Activated B cell treated with CpG ODN at 0.5 μM for 24 hours (primary cell): ENCODE data around the gene UBP1. TPM values are rescaled to one million over a fixed set of nuclear protein-coding genes. Genes with fewer than 3 reads are reported as not detected.
A peak's percentile ranks its signal among the peaks of the same experiment; 100 is the strongest.

Experiments used
- ATAC-seq: fragments of 200-7000 bp; cut with Tn5 transposase; one replicate; pipeline ENCODE4 v1.10.0; 2021; ENCODE audit warnings: low read depth, mild to moderate bottlenecking, moderate library complexity
- CTCF ChIA-PET: fragments of 350-600 bp; sonication (Branson Sonifier 250); formaldehyde crosslinking; loops from one replicate; lab custom pipeline; 2021; ENCODE audit warnings: antibody characterized with exemption; lab: Charles Lee
- POLR2A ChIA-PET: fragments of 350-600 bp; sonication (Branson Sonifier 250); formaldehyde crosslinking; loops from one replicate; lab custom pipeline; 2021; ENCODE audit warnings: antibody characterized with exemption; lab: Charles Lee
- DNase-seq: peaks from one replicate; pipeline ENCODE4 v3.0.0; 2022
- H3K27ac Mint-ChIP-seq: one replicate; pipeline ENCODE4 v1.8.0; 2020; ENCODE audit warnings: mixed read lengths
- H3K27me3 Mint-ChIP-seq: one replicate; pipeline ENCODE4 v1.8.0; 2021; ENCODE audit warnings: mixed read lengths
- H3K36me3 Mint-ChIP-seq: one replicate; pipeline ENCODE4 v1.8.0; 2021; ENCODE audit warnings: low read depth, mixed read lengths
- H3K4me1 Mint-ChIP-seq: one replicate; pipeline ENCODE4 v1.8.0; 2021; ENCODE audit warnings: mixed read lengths
- H3K4me3 Mint-ChIP-seq: one replicate; pipeline ENCODE4 v1.8.0; 2020; ENCODE audit warnings: mild to moderate bottlenecking, mixed read lengths
- H3K9me3 Mint-ChIP-seq: one replicate; pipeline ENCODE4 v1.8.0; 2020; ENCODE audit warnings: mixed read lengths
- CTCF ChIP-seq: fragments of 200-600 bp; IDR thresholded peaks from one replicate; pipeline ENCODE4 v1.8.0; 2022; ENCODE audit warnings: antibody characterized with exemption, mild to moderate bottlenecking
- intact Hi-C: fragments of 100-400 bp; cut with micrococcal nuclease; formaldehyde crosslinking; loops from one replicate; pipeline ENCODE4 v1.15.1; 2024
- total RNA-seq: library from RNA; stranded (reverse); gene quantifications from 2 replicates; pipeline ENCODE4 v1.2.3, GENCODE V29; 2022

Gene UBP1
- total RNA-seq, 1 donor from 2014 or later = 68.6 TPM

GRCh38 chr3:33441225-33441976 lies 1.2 kb upstream of the UBP1 start:
- H3K9me3 Mint-ChIP-seq = no peaks in the 10 kb centered on the region
- peaks cover 10% of the 10 kb centered on the region for H3K36me3 Mint-ChIP-seq
- ChIA-PET POLR2A (interaction anchor here (0.7 to 2.5 kb wide), 13 partner anchors 9 to 1909 kb away, joined by 3 to 30 read pairs (median 4); partner anchors contain the start of genes GLB1, PDCD6IP, STT3B and TMPPE), CTCF (no interaction called here)
- intact Hi-C loops = loop anchor here (5.0 to 10.0 kb wide), 2 partner anchors 136 to 1337 kb away; partner anchors contain the start of gene GPD1L
- peaks cover 41% of the 10 kb centered on the region for H3K4me1 Mint-ChIP-seq
- no peaks in the 10 kb centered on the region for H3K27me3 Mint-ChIP-seq
- H3K4me3 Mint-ChIP-seq = peak overlapping the region; percentile 100
- TF ChIP-seq CTCF = no peak
- DNase-seq (no peak), ATAC-seq (peak; percentile 0)
- peak overlapping the region; percentile 100 for H3K27ac Mint-ChIP-seq

- Mint-ChIP-seq H3K9me3 (no peaks in the 10 kb centered on the region), H3K4me1 (peaks cover 52% of the 10 kb centered on the region), H3K27ac (peak overlapping the region; percentile 100), H3K27me3 (no peaks in the 10 kb centered on the region), H3K36me3 (peaks cover 10% of the 10 kb centered on the region), H3K4me3 (peak overlapping the region; percentile 100)
- POLR2A ChIA-PET = interaction anchor here (1.2 to 2.5 kb wide), 8 partner anchors 8 to 1907 kb away, joined by 3 to 30 read pairs (median 7); partner anchors contain the start of genes CLASP2, PDCD6IP and STT3B
- DNase-seq = peak; percentile 55
- CTCF ChIA-PET = interaction anchor here (1.6 kb wide), 1 partner anchor 309 kb away, joined by 4 read pairs; no protein-coding TSS in a partner anchor
- intact Hi-C loops = loop anchor here (1.0 to 10.0 kb wide), 11 partner anchors 19 to 1907 kb away; partner anchors contain the start of genes CLASP2, CNOT10, CRTAP and DYNC1LI1
- no peak for TF ChIP-seq CTCF
- ATAC-seq = peak; percentile 9
Measured at GRCh38 chr3:33439546-33440327, 468 bp downstream of the UBP1 start.

GRCh38 chr3:33438881-33439545 lies 1.2 kb downstream of the UBP1 start:
- intact Hi-C loops = loop anchor here (5.0 to 10.0 kb wide), 2 partner anchors 53 to 864 kb away; partner anchors contain the start of gene DYNC1LI1
- Mint-ChIP-seq H3K36me3 (peaks cover 10% of the 10 kb centered on the region), H3K27me3 (no peaks in the 10 kb centered on the region), H3K4me1 (peaks cover 55% of the 10 kb centered on the region), H3K4me3 (peak overlapping the region; percentile 88), H3K27ac (peak overlapping the region; percentile 72), H3K9me3 (no peaks in the 10 kb centered on the region)
- no peak for TF ChIP-seq CTCF
- DNase-seq (no peak), ATAC-seq (no peak)
- ChIA-PET CTCF (interaction anchor here (1.6 kb wide), 1 partner anchor 308 kb away, joined by 4 read pairs; no protein-coding TSS in a partner anchor), POLR2A (interaction anchor here (1.1 to 1.8 kb wide), 5 partner anchors 17 to 1907 kb away, joined by 3 to 7 read pairs (median 4); partner anchors contain the start of genes CLASP2, PDCD6IP and STT3B)

GRCh38 chr3:33438284-33438668 lies 1.9 kb downstream of the UBP1 start:
- H3K4me3 Mint-ChIP-seq = peak overlapping the region; percentile 88
- peaks cover 10% of the 10 kb centered on the region for H3K36me3 Mint-ChIP-seq
- no peak for ATAC-seq
- no peaks in the 10 kb centered on the region for H3K27me3 Mint-ChIP-seq
- intact Hi-C loops = loop anchor here (5.0 to 10.0 kb wide), 2 partner anchors 54 to 863 kb away; partner anchors contain the start of gene DYNC1LI1
- ChIA-PET POLR2A (interaction anchor here (0.6 to 1.8 kb wide), 5 partner anchors 17 to 1906 kb away, joined by 3 to 6 read pairs (median 4); partner anchors contain the start of genes PDCD6IP and STT3B), CTCF (interaction anchor here (1.6 kb wide), 1 partner anchor 307 kb away, joined by 4 read pairs; no protein-coding TSS in a partner anchor)
- peak overlapping the region; percentile 72 for H3K27ac Mint-ChIP-seq
- peaks cover 62% of the 10 kb centered on the region for H3K4me1 Mint-ChIP-seq
- no peak for DNase-seq
- no peak for TF ChIP-seq CTCF
- no peaks in the 10 kb centered on the region for H3K9me3 Mint-ChIP-seq
